ENCODE results near the gene TMTC2.

Gene TMTC2

DNA sequence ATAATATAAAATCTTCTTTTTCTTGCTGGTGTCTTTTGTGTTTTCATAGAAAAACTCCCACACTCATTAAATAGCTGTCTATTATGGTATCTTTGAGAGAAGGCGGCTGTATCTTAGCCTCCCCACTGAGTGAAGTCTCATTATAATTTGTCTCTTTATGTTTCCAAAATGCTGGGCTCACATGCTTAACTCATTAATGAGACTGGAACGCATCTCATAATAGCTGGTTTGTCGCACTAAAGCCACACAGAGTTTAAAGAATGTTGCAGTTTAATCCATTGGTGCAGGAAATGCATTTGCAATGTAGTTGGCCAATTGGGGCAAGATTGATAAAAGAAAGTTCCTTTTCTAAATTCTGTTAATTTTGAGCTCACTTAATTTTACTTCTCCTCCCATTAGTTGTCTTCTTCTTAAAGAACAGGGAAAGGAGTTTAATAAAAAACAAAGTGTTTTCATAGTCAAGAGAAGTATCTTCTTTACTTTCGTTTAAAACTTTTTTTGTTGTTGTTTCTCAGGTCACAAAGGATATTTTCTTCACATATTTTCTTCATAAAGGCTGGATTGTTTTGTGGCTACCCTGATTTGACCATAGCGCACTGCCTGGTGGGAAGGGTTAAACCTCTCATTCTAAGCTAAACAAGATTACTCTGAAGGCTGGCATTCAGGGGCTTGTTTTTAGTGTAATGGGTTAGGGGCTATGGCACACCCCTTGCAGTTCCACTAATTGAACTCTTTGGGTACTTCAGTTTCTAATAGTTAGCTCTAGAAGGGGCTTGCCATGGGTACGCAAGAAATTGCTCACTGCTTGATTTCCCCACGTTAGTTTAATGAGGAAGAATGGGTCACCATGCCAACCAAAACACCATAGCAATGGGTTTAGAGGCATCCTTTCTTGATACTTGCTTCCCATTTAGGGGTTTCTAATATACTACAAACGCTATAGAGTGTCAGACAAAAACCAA is 197.0 kb downstream of the TMTC2 start:
- no peak for DNase-seq (ENCODE audit: low read depth)

- no peak for DNase-seq (ENCODE audit: low read depth)
These were observed 200.1 kb downstream of the TMTC2 start for GRCh38 chr12:82886671-82887340.

DNA sequence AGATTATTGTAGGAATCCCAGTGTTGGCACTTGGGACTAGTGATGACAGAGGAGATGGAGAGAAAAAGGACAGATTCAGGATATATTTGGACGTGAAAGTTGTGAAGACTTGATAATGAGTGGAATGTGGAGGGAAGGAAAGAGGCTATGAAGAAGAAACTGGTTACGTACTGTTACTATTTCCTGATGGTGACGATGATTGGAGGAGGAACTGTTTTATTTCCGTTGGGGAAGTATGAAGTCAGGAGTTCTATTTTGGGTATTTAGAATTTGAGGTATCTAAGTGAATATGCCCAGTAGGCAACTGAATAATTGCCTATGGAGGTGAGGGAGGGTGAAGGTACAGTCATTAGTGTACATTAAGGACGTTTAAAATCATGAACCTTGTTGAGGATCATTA is 207.2 kb downstream of the TMTC2 start:
- DNase-seq (ENCODE audit: low read depth): no peak

- DNase-seq (ENCODE audit: low read depth): no peak
These were observed 209.6 kb downstream of the TMTC2 start for GRCh38 chr12:82896277-82896676.

- DNase-seq (ENCODE audit: low read depth): no peak
These were observed 210.3 kb downstream of the TMTC2 start for GRCh38 chr12:82896979-82897378.

GRCh38 chr12:82898441-82898840 is 211.7 kb downstream of the TMTC2 start:
- no peak for DNase-seq (ENCODE audit: low read depth)

DNA sequence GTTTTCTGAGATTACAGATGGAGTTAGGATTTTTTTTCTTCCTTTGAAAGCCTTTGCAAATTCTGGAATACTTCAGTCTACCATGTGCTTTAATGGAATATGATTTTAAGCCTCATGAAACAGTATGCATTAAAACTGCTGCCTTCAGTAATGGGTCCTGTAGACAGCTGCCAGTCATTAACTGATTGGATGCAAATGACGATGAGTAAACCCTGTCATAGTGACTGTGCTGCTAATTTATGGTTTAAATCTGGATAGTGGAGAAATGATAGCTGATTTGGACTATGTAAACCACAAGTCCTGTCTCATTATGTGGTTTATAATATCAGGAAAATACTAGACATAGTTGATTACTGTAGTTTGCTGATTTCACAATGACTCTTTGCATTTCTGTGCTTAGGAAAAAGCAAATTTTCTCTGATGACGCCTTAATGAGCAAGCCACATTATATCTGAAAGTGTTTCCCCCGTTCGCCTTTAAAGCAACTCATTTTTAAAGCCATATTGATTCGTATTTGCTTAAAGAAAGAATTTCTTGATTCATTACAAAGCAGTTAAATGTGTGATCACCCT is 217.6 kb downstream of the TMTC2 start:
- DNase-seq (ENCODE audit: low read depth): no peak

- no peak for DNase-seq (ENCODE audit: low read depth)
These were observed 223.7 kb downstream of the TMTC2 start for GRCh38 chr12:82910246-82910893.

GRCh38 chr12:82912406-82912805 is 225.7 kb downstream of the TMTC2 start:
- no peak for DNase-seq (ENCODE audit: low read depth)

DNA sequence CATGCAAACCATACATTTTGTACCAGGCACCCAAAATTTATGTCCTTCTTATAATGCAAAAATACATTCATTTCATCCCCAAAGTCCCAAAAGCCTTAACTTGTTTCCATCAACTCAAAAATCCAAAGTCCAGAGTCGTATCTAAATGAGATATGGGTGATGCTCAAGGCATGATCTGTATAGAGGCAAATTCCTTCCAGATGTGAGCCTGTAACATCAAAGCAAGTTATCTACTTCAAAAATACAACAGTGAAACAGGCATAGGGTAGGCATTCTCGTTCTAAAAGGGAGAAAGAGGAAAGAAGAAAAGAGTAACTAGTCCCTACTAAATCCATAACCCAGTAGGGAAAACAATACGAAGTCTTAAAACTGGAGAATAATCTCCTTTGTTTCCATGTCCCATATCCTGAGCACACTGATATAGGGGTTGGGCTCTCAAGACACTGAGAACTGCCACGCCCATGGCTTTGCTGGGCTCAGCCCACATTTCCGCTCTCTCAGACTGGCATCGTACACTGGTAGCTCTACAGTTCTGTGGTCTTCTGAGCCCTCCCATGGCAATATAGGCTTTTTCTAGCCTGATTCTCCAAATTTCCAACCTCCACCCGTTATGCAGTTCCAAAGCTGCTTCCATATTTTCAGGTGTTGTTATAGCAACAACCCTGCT is 232.8 kb downstream of the TMTC2 start:
- DNase-seq (ENCODE audit: low read depth): no peak

- DNase-seq (ENCODE audit: low read depth): no peak
These were observed 237.2 kb downstream of the TMTC2 start for GRCh38 chr12:82923935-82924334.

- DNase-seq (ENCODE audit: low read depth): no peak
These were observed 239.9 kb downstream of the TMTC2 start for GRCh38 chr12:82926630-82927029.

DNA sequence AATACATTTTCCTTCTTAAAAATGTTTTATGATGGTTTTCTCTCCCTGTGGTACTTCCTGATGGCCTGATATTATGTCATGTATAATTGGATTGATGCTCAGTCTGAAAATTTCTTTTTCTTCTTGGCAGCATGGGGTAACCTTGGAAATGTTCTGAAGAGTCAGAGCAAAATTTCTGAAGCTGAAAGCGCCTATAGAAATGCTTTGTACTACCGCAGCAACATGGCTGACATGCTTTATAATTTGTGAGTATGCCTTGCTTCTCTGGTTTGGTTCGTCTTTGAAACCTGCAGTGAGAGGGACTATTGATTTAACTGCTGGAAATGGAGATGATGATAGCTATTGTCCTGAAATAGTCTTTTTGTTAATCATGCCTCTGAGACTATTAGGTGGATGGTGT is 243.6 kb downstream of the TMTC2 start:
- DNase-seq (ENCODE audit: low read depth): no peak

DNA sequence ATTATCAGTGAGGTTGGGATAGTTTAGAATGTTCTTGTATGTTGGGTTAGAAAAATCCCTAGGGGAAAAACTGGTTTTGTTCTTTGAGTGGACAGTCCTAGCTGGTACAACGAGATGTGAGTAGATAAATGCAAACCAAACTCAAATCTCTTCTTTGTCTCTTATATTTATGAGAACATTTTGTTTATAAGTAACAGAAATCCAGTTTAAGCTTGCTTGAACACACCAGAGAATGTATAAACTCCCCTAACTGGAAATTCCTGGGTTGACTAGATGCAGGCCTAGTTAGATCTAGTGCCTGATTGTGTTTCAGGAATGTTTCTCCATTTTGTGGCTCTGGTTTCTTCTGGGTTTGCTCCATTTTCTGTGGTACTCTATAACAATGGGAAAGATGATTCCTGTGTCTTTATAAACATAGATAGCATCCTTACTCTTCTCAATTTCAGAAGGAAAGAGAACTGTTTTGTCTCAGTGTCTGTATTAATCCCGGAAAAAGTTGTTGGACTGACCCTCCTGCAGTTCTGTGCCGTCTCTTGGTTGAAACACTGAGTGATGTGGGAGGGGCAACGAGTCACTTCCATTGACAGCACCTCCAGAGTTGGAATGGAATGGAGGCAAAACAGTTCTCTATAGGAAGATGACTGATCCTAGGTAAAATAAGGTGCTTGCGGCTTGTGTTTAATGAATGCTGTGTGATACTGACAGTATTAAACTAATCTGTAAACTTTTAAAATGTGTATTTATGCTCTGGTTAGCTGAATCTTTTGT is 244.8 kb downstream of the TMTC2 start:
- DNase-seq (ENCODE audit: low read depth): no peak

- DNase-seq (ENCODE audit: low read depth): no peak
These were observed 250.4 kb downstream of the TMTC2 start for GRCh38 chr12:82937151-82937550.

GRCh38 chr12:82942521-82942920 is 255.8 kb downstream of the TMTC2 start:
- no peak for DNase-seq (ENCODE audit: low read depth)

DNA sequence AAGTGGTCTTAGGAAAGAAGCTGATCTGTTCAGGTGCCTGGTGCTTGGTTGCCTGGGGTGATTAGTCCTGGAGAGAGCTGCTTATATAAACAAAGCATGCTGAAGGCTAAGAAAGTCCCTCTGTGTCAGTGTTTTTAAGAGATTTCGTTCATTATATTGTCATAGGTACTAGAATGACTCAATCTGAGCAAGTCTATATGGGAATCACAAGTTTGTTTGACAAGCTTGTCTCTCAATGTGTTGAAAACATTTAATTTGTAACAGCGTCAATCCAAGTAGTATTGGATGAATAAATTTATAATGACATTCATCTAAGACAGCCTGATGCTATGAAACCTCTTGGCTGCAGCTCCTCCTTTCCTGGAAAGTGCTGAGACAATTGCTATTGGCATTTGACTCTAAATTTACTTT is 256.3 kb downstream of the TMTC2 start:
- DNase-seq (ENCODE audit: low read depth): no peak

DNA sequence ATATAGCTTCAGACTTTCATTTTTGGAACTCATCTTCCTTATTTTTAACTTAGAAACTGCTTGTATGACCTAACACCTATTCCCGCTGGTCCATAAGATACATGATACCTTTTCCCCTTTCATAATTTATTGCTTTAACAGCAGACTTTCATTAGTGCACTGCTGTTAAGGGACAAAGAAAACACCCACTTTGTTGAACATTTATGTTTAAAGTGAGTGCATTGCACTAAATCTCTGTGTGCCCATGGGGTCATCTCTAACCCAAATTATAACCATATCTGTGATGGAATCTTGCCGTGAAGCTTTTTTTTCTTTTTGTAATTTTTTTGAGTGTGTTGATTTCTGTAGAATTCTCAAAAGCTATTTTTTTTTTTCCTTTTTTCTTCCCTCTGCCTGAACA is 261.8 kb downstream of the TMTC2 start:
- DNase-seq (ENCODE audit: low read depth): no peak

DNA sequence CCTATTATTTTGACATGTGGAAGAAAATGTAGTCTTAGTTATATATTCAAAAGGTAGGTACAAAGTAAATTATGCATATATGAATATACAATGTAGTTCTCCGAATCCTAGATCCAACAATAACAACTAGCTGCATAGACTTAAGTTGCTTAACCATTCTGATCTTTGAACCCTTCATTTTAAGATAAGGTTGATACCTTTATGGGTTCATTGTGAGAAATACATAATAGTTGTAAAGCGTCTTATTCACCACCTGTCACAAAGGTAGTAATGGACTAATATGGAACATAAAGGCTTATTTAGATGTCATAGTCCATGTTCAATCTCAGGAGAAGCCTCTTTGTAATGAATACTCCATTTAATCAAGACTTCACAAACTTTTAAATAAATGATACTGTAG is 263.6 kb downstream of the TMTC2 start:
- no peak for DNase-seq (ENCODE audit: low read depth)

- DNase-seq (ENCODE audit: low read depth): no peak
These were observed 266.2 kb downstream of the TMTC2 start for GRCh38 chr12:82952946-82953345.

DNA sequence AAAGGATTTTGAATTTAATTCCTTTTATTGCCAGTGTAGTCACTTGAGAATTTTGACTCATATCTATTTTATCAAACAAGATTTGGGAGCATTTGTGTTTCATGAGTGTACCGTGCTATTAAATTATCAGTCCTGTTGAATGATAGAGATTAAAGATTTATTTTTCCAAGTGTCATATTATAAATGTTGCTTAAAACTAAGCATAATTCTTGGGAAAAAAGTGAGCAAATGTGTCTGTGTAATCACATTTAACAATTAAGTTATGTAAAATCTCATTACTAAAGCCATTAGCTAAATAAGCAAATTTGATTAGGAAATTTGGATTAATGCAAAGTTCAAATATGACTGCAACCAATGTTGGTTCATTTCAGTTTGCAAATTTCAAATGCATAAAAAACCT is 266.7 kb downstream of the TMTC2 start:
- no peak for DNase-seq (ENCODE audit: low read depth)
